Right cardiac atrium (tissue), 5 donors: ENCODE results near the gene P2RY12. TPM values are rescaled to one million over a fixed set of nuclear protein-coding genes. Genes with fewer than 3 reads are reported as not detected.
A peak's percentile ranks its signal among the peaks of the same experiment; 100 is the strongest.

Experiments
- ATAC-seq, 2 donors: fragments of 200-7000 bp; cut with Tn5 transposase; one replicate each; pipeline versions ENCODE4 v1.8.0 to v1.9.1; 2020; ENCODE audit warnings: moderate library complexity in 2 of 2, mild to moderate bottlenecking in 1 of 2
- DNase-seq, 3 donors: peaks; one replicate each; pipeline ENCODE4 v3.0.0-alpha.2; 2020
- H3K27ac ChIP-seq: one replicate; pipeline ENCODE4 v1.5.1; 2013; ENCODE audit warnings: mild to moderate bottlenecking, low read length, control low read depth, moderate library complexity
- H3K27me3 ChIP-seq: one replicate; pipeline ENCODE4 v1.6.1; 2013; ENCODE audit not compliant: control insufficient read depth, insufficient read depth
- H3K4me1 ChIP-seq: one replicate; pipeline ENCODE4 v1.6.1; 2013; ENCODE audit warnings: low read length; ENCODE audit not compliant: control insufficient read depth, insufficient read depth
- H3K4me3 ChIP-seq: one replicate; pipeline ENCODE4 v1.5.1; 2013; ENCODE audit warnings: low read length, control low read depth
- H3K9me3 ChIP-seq: one replicate; pipeline ENCODE4 v1.6.1; 2013; ENCODE audit warnings: low read length; ENCODE audit not compliant: control insufficient read depth
- WGBS: extraction: QIAGEN DNeasy Blood & Tissue Kit; methylation state at CpG from one replicate; pipeline ENCODE4 v1.1.7; 2013; 5-methylcytosine and 5-hydroxymethylcytosine counted together
- intact Hi-C, 4 donors: fragments of 100-400 bp; cut with DNase I; formaldehyde crosslinking; loops; one replicate each; pipeline versions ENCODE4 v1.11.0 to v1.14.0; 2022 to 2023
- polyA plus RNA-seq: library from polyadenylated mRNA; stranded (reverse); fragments of 200-250 nt; gene quantifications from one replicate; pipeline ENCODE4 v1.2.3, GENCODE V29; 2013
- total RNA-seq, 4 donors: library from RNA; stranded (reverse); fragmentation: NEBNext Ultra II Directional; extraction: Animal tissue kit (Norgen Biotek cat#: 25700); gene quantifications; one replicate each; pipeline ENCODE4 v1.2.1, GENCODE V29; 2021
- donor health status: healthy with polysubstance abuse.
- donor health status: DM: no; HTN: yes; CAD: no.
- donor health status: DM: no; HTN: no; CAD: no.
- donor health status: DM: no; HTN: yes; CAD: no; lungs with severe emphysema.
- donor health status: DM: yes; HTN: yes; CAD: no.

P2RY12 gene
- total and polyA plus RNA-seq, 5 donors = 1.2 to 4.0 (median 1.4) TPM

- intact Hi-C loops = no loop called here
- WGBS = 67% methylated on average over 3 of the region's 3 CpGs
- DNase-seq (no peak), ATAC-seq (no peak)
- no peaks in the 10 kb centered on the region for H3K27me3 ChIP-seq
- H3K4me3 ChIP-seq = peak overlapping the region; percentile 26
- H3K27ac ChIP-seq = no peak overlapping the region
- peaks cover 3% of the 10 kb centered on the region for H3K4me1 ChIP-seq
- H3K9me3 ChIP-seq = no peaks in the 10 kb centered on the region
Observed at GRCh38 chr3:151346292-151346691, 38.3 kb downstream of the P2RY12 start.

GRCh38 chr3:151345859-151346258 lies 38.7 kb downstream of the P2RY12 start:
- Histone ChIP-seq H3K4me1 (peaks cover 3% of the 10 kb centered on the region), H3K9me3 (no peaks in the 10 kb centered on the region), H3K27ac (no peak overlapping the region), H3K4me3 (peak overlapping the region; percentile 26), H3K27me3 (no peaks in the 10 kb centered on the region)
- DNase-seq (no peak), ATAC-seq (peak in 1 of 2 donors; percentile 72)
- intact Hi-C loops = no loop called here
- 51% methylated on average over 2 of the region's 2 CpGs for WGBS

GRCh38 chr3:151331696-151332095 lies 52.9 kb downstream of the P2RY12 start:
- no peak for ATAC-seq
- no peaks in the 10 kb centered on the region for H3K4me1 ChIP-seq
- intact Hi-C loops = no loop called here
- H3K9me3 ChIP-seq = no peaks in the 10 kb centered on the region
- no peak for DNase-seq
- H3K27ac ChIP-seq = no peak overlapping the region
- H3K4me3 ChIP-seq = no peak overlapping the region
- WGBS = 50% methylated on average over 2 of the region's 2 CpGs
- no peaks in the 10 kb centered on the region for H3K27me3 ChIP-seq

GRCh38 chr3:151330899-151331298 lies 53.7 kb downstream of the P2RY12 start:
- no peak for DNase-seq
- Histone ChIP-seq H3K27me3 (no peaks in the 10 kb centered on the region), H3K27ac (no peak overlapping the region), H3K9me3 (no peaks in the 10 kb centered on the region), H3K4me3 (no peak overlapping the region), H3K4me1 (no peaks in the 10 kb centered on the region)
- intact Hi-C loops = no loop called here
- no peak for ATAC-seq

- 69% methylated on average over 4 of the region's 4 CpGs for WGBS
- Histone ChIP-seq H3K4me3 (no peak overlapping the region), H3K4me1 (no peaks in the 10 kb centered on the region), H3K27me3 (no peaks in the 10 kb centered on the region), H3K27ac (no peak overlapping the region), H3K9me3 (no peaks in the 10 kb centered on the region)
- ATAC-seq = no peak
- no peak for DNase-seq
- intact Hi-C loops = no loop called here
Observed at GRCh38 chr3:151330379-151330778, 54.2 kb downstream of the P2RY12 start.

- ATAC-seq = no peak
Observed at GRCh38 chr3:151329363-151329762, 55.2 kb downstream of the P2RY12 start, which contains the start of gene P2RY13. TSS of gene P2RY13 (minus strand) at chr3:151329549. CDS start at chr3:151329528, 21 bp downstream.

GRCh38 chr3:151328298-151328995 lies 56.1 kb downstream of the P2RY12 start:
- WGBS = 55% methylated on average over 10 of the region's 10 CpGs
- ATAC-seq (peak in 1 of 2 donors; percentile 32), DNase-seq (no peak)
- Histone ChIP-seq H3K27ac (peak overlapping the region; percentile 52), H3K4me3 (peak overlapping the region; percentile 27), H3K4me1 (no peaks in the 10 kb centered on the region), H3K9me3 (no peaks in the 10 kb centered on the region), H3K27me3 (no peaks in the 10 kb centered on the region)
- intact Hi-C loops = no loop called here

More at GRCh38 chr3:151329363-151329762, 55.2 kb downstream of the P2RY12 start, which contains the start of gene P2RY13:
- no peaks in the 10 kb centered on the region for H3K27me3 ChIP-seq
- H3K4me3 ChIP-seq = peak within 1 kb of the TSS; percentile 27
- intact Hi-C loops = no loop called here
- no peak for DNase-seq
- no peaks in the 10 kb centered on the region for H3K4me1 ChIP-seq
- no peaks in the 10 kb centered on the region for H3K9me3 ChIP-seq
- WGBS = 88% methylated on average over 1 of the region's 1 CpG
- H3K27ac ChIP-seq = peak within 1 kb of the TSS; percentile 52

GRCh38 chr3:151327571-151328198 lies 56.9 kb downstream of the P2RY12 start:
- Histone ChIP-seq H3K27ac (no peak overlapping the region), H3K27me3 (no peaks in the 10 kb centered on the region), H3K9me3 (no peaks in the 10 kb centered on the region), H3K4me3 (peak overlapping the region; percentile 20), H3K4me1 (no peaks in the 10 kb centered on the region)
- DNase-seq (no peak), ATAC-seq (no peak)
- 18% methylated on average over 3 of the region's 3 CpGs for WGBS
- intact Hi-C loops = no loop called here

- DNase-seq (no peak), ATAC-seq (peak in 1 of 2 donors; percentile 26)
- Histone ChIP-seq H3K27ac (no peak overlapping the region), H3K27me3 (no peaks in the 10 kb centered on the region), H3K9me3 (no peaks in the 10 kb centered on the region), H3K4me1 (no peaks in the 10 kb centered on the region), H3K4me3 (no peak overlapping the region)
- 77% methylated on average over 1 of the region's 1 CpG for WGBS
- intact Hi-C loops = no loop called here
Observed at GRCh38 chr3:151322511-151322910, 62.0 kb downstream of the P2RY12 start.

- ATAC-seq (no peak), DNase-seq (no peak)
- no peak overlapping the region for H3K4me3 ChIP-seq
- no peak overlapping the region for H3K27ac ChIP-seq
- intact Hi-C loops = no loop called here
- H3K9me3 ChIP-seq = no peaks in the 10 kb centered on the region
- no peaks in the 10 kb centered on the region for H3K27me3 ChIP-seq
- H3K4me1 ChIP-seq = no peaks in the 10 kb centered on the region
- WGBS = 73% methylated on average over 1 of the region's 1 CpG
Observed at GRCh38 chr3:151321526-151321925, 63.0 kb downstream of the P2RY12 start.

GRCh38 chr3:151320131-151320530 lies 64.4 kb downstream of the P2RY12 start:
- intact Hi-C loops = no loop called here
- ATAC-seq (no peak), DNase-seq (no peak)
- Histone ChIP-seq H3K27me3 (no peaks in the 10 kb centered on the region), H3K4me1 (no peaks in the 10 kb centered on the region), H3K4me3 (no peak overlapping the region), H3K9me3 (no peaks in the 10 kb centered on the region), H3K27ac (no peak overlapping the region)
- WGBS = 87% methylated on average over 2 of the region's 2 CpGs
